HG03175 (cell line): ENCODE results near the gene LYSMD2.

Experiments
- ATAC-seq: cut with Tn5 transposase; IDR thresholded peaks from one replicate; pipeline ENCODE4 v1.9.1; 2021; ENCODE audit warnings: mild to moderate bottlenecking, moderate library complexity; ENCODE audit not compliant: unreplicated experiment

The LYSMD2 gene

GRCh38 chr15:51752888-51753287 is 15.4 kb upstream of the LYSMD2 start:
- no peak for ATAC-seq

DNA sequence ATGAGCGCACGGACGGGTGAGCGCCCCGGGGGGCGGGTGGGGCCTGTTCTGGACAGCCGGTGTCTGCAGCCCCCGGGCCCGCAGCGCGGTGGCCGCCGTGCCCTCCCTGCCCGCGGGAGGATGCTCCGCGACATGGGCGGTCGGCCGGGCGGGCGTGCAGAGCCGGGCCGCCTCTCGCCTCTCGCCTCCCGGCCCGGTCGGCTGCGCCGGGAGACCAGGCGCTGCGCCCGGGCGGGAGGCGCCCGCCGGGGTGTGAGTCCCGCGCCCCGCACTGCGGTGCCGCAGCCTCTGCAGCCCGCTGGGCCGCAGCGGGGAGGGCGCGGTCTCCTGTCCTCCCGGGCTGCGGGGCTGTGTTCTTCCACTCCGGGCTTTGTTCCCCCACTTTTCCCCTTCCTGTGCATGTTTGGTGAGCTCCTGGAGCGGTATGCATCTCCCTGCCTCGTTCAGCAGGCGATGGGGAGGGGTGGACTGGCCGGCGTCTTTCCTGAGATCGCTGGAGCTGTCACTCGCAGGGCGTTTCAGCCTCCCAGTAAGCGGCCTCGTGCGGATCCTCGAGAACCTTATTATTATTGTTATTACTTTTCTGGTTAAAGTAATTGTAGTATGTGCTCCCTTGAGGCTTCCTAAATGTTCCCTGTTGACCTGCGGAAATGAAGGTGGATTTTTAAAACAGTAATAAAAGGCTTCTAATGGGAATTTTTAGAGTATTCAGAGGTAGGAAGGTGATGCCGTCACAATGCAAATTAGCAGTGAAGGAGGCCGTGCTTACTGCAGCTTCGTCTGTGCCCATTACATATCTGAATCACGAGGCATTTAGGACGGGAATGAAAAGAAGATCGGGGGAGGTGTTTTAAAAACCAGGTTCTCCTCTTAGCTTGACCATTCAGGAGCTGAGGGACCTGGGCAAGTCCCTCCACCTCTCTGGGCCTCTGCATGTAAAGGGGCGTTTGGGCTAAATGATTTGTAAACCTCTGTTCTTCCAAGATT is 14.5 kb upstream of the LYSMD2 start:
- ATAC-seq: peak; percentile 34

DNA sequence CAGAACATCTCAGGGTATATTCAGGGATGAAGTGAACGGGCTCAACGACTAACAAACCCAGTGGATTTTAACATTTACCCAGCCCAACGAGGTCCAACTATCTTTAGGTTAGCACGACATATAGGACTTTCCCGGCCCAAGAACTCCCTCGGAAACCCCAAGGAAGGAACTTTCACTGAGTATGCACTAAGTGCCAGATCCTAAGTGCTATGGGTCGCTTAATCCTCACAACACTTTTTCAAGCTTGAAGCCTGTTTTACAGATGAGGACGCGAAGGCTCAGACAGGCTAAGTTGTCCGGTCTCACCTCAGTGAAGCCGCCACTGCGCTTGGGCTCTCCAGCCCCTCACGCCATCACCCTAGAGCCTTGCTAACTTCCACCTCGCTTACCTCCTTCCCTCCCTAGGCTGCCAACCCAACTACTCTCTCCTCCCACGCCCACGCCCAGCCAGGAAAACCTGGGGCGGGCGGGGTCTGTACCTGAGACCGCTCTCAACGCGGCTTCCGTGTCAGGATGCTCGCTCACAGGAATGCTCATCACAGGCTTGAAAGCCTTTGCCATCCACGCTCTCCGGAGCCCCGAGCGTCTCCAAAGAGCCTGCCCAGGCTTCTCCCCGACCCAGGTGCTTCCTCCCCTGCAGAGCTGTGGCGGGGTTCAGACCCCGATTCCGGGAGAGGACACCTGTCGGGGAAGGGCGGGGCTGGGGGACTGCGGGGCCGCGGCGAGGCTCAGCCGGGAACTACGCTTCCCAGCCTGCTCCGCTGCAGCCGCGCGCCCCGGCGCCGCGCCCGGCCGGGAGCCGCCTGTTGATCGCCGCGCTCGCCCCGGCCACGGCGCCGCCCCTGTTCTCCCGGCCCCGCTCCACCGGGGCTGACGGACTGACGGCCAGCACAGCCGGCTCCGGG is 13.6 kb upstream of the LYSMD2 start, which contains the start of gene TMOD2:
TSS of gene TMOD2 (plus strand) at position 806 of the 905 bp plus-strand sequence. CDS start 14,845 bp downstream, outside the sequence.
- ATAC-seq: peak; percentile 81

GRCh38 chr15:51750186-51750585 is 12.7 kb upstream of the LYSMD2 start:
- ATAC-seq: no peak

GRCh38 chr15:51749307-51749706 is 11.9 kb upstream of the LYSMD2 start:
- ATAC-seq: no peak

- no peak for ATAC-seq
Observed at GRCh38 chr15:51739061-51739712, 1.7 kb upstream of the LYSMD2 start.

DNA sequence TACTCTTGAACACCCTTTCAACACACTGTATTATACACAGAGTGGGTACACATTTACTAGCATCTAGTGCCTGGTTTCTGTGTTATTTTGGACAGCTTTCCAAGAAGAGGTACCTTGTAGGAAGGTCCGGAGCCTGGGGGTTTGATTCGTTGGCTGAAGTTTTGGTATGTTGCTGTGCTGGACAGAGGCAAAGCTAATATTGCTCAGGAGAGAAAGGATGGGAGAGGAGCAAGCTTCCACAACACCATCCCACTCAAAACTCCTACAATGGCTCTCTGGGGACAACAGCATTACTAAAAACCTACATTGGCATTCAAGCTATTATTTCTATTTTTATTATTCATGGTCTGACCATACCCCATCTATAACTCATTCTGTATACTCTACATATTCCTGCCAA is 1.1 kb upstream of the LYSMD2 start:
- no peak for ATAC-seq

DNA sequence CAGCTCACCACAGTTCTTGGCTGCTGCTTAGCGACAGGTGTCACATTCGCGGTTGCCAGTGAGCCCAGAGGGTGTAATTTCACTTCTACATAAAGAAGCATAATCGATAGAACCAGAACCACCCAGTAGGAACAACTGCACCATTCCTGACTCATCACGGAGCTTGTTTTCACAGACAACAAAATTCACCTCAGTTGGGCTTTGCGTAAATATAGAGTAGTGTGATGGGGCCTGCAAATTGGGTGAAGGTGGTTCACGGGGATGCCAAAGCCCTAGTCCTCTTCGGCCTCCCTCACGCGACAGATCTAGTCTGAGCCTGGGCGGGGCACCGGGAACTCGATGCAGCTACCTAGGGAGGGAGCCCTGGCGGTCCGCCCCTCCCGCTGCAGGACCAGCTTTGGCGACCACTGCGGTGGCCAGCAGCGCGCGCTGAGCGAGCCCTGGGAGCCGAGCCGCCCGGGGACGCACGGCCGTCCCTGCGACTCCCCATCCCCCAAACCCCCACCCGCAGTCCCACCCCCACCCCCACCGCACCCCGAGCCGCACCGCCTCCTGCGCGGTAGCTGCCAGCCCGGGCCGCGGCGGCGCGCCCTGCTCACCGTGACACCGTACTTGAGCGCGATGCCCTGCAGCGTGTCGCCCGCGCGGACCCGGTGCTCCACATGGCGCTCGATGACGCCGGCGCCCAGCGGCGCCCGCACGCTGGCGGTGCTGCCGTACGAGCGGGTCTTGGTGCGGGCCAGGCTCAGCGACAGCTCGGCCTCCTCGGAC is 519 bp downstream of the LYSMD2 start:
- ATAC-seq: peak; percentile 43

- ATAC-seq: no peak
Observed at GRCh38 chr15:51736069-51736468, 1.4 kb downstream of the LYSMD2 start.

DNA sequence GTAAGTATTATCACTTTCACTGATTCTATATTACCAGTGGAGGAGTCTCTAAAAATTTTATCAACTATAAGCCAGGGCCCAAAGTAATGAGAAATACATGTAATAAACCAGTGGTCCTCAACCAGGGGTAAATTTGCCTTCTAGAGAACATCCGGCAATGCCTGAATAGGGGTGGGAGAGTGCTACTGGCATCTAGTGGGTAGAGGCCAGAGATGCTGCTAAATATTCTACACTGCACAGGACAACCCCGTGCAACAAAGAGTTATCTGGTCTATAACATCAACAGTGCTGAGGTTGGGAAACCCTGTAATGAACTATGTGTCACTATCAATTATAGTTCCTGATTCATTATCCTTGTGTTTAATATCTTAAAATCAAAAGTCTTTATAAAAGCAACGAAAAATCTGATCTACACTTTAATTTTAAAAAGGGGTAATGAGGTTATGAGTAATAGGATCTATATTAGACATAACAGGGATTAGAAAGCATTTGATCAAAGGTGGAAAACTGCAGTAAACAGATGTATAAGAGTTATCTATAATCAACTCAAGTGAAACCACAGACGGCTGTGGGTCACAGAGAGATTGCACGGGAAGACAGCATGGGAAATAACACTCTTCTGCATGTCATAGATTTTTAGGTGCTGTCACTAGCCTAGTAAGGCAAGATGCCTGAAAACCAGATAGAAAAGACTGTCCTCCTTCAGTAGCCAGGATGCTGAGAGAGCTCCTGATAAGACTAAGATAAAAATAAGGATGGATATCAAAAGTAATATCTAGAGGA is 2.0 kb downstream of the LYSMD2 start:
- no peak for ATAC-seq

GRCh38 chr15:51732646-51733045 is 4.8 kb downstream of the LYSMD2 start:
- no peak for ATAC-seq

GRCh38 chr15:51731549-51732267 is 5.7 kb downstream of the LYSMD2 start:
- ATAC-seq: peak; percentile 71

DNA sequence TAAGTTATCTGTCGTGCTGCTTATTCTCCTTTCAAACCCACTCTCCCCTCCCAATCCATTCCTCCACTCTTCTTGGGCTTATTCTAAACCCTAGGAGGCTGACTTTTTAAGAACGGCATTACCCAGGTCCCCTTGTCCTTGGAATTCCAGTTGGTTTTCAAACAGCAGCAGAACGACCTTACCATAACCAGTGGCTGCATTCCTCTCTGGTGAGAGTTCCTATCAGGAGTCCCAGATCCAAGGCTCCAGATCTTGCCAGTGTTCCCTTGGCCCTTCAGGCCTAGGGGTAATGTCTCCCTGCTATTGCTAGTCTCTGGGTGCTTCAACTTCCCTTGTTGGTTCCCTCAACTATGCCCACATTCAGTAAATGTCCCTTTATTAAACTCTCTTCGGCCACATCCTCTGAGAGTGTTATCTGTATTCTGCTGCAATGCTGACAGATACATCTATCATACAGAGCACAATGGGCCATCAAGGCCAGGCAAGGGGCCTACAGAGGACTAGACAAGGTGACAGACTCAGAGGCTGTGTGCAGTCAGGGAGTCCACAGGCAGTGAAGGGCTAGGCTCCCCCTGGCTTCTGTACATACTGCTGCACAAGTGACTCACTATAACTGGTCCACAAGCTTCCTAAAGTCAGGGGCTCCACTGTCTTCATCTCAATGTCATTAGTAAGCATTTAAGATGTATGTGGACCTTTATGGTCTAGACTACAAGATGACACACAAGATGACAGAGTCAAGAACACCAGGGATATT is 10.1 kb downstream of the LYSMD2 start:
- ATAC-seq: no peak

DNA sequence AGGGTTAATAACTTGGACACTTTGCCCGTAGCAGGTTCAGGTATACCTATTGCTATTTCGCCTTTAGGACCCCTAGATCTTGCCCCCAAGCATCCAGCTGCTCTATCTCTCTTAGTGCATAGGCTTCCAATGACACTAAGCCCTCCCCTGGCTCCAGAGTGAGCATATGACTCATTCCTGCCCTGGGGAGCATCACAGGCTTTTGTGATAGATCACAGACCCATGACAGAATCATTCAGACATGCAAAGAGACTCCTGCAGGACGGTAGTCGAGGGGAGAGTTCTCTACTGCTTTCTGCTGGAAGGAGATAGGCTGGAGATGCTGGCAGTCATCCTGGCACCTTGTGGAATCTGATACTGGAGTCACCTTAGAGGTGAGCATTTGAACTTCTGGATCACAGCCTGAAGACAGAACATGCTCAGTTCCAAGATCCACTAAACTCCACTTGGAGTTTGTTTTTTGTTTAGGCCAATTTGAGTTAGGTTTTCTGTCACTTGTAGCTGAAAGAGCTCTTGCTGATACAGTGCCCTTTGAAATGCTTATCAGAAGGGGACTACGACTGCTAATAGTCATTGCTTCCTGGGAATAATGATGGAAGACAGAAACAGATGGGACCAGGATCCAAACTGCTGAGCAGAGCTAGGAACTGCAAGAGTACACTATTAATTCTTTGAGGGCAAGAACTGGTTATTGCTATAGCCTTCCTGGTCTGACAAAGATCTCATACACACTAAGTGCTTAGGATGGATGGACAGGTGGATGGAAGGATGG is 11.0 kb downstream of the LYSMD2 start:
- peak; percentile 88 for ATAC-seq

DNA sequence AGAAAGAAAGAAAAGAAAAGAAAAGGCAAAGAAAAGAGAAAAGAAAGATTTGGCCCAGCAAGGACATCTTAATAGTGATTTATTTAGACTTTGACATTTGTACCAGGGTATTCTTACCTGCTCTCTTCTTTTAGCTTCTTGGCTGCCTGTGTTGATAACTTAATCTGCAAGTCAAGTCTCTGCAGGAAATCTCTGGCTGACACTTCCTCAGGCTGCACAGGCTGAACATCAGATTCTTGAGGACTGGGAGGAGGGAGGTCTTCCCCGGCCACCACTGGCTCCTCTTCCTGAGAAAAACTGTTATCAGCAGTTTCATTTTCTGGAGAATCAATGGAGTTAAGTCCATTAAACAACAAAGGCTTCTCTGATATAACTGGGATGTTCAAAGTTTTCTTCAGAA is 12.8 kb downstream of the LYSMD2 start:
- ATAC-seq: no peak

DNA sequence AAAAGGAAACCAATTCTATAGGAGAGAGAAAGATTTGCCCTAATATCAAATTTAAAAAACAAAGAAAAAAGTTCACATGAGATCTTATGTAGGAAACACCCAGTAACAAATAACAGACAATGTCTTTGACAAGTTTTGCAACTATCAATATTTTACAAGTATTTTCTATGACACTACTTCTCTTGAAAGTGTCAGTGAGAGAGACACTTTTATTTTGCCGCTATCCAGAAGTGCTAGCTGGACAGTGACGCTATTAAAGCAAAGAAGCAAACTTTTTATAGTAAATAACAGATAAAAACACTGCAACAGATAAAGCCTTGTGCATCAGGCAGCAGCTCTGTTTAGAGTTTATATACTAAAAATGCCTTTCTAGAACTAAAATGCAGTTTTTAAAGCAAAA is 13.3 kb downstream of the LYSMD2 start:
- ATAC-seq: no peak
